GM21360 (cell line): ENCODE data around the gene ATP6V1F.

Experiments used
- ATAC-seq: cut with Tn5 transposase; IDR thresholded peaks from one replicate; pipeline ENCODE4 v1.9.1; 2021; ENCODE audit warnings: mild to moderate bottlenecking, moderate library complexity; ENCODE audit not compliant: unreplicated experiment

The ATP6V1F gene

DNA sequence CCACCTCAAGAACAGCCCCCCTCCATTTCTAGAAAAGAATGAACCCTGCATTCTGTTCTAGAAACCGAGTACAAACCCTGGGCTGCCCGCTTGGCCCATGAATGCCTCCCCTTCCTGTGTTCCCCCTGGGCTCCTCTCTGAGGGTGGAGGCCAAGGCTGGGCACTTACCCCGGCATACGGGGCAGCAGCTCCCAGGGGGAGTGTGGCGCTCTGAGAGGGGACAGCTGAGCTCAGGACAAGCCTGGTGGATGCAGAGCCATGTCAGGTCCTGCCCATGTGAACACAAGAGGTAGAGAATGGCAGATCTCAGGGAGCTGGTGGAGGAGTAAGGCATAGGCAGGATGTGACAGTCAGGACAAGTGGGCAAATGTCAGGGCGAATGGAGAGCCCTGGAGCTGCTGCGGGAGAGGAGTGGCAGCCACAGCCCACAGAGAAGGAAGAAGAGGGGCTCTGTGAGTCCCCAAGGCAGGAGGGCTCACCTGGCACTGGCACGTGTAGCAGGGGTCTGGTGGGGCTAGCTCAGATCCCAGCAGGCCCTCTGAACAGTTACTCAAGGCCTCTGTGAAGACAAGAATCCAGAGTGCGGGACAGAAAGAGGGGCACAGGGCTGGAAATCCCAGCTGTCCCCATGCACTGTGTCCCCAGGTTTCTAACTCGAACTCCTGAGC, 18.9 kb downstream of the ATP6V1F start:
- ATAC-seq = no peak

DNA sequence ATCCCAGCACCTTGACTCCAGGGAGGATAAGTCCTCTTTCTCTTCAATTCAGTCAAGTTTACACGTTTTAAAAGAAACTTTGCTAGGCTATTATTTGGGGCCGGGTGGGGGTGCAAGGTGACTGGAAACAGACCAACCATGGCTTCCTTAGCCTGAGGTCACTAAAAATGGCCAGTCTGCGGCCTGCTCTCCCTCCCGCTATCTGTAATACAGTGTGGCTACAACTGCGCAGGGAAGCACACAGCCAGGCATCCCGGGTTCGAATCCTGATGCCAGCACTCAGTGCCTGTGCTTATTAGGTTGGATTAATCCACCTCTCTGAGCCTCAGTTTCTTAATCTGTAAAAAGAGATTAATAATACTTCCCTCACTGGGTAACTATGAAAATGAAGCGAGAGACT, 19.5 kb downstream of the ATP6V1F start:
- ATAC-seq = no peak

DNA sequence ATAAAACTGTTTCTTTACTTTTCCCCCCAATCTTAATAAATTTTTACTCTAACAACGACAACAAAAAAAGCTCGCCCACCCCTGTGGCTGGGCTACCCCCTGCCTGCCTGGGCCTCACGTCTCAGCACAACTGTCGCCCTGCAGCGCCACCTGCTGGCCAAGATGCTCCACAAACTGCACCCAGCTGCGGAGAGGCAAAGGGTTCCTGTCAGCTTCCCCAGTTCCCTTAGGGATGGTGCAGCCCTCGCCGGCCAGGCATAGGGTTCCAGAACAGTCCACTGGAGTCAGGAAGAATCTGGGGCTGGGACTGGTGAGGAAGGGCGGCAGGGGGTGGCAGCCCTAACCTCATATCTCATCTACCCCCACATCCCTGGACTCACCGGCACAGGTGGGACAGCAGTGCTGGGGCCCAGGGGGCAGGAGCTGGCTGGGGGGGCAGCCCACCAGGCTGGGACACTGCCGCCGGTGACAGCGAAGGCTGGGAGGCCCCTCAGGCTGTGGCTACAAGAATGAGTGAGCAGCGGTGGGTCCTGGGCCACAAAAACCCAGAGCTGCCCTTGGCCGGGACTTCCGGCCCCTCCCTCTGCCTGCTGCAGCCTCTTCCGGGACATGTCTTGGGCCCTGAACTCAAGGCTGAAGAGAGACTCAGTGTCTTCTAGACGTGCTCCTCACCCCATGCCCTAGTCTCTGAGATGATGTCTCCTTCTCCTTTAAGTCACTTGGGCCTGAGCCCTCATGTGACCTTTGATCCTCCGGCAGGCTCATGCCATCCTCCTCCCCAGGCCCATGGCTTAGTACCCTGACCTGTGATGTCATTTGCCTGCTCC, 21.2 kb downstream of the ATP6V1F start:
- ATAC-seq = peak; percentile 51

DNA sequence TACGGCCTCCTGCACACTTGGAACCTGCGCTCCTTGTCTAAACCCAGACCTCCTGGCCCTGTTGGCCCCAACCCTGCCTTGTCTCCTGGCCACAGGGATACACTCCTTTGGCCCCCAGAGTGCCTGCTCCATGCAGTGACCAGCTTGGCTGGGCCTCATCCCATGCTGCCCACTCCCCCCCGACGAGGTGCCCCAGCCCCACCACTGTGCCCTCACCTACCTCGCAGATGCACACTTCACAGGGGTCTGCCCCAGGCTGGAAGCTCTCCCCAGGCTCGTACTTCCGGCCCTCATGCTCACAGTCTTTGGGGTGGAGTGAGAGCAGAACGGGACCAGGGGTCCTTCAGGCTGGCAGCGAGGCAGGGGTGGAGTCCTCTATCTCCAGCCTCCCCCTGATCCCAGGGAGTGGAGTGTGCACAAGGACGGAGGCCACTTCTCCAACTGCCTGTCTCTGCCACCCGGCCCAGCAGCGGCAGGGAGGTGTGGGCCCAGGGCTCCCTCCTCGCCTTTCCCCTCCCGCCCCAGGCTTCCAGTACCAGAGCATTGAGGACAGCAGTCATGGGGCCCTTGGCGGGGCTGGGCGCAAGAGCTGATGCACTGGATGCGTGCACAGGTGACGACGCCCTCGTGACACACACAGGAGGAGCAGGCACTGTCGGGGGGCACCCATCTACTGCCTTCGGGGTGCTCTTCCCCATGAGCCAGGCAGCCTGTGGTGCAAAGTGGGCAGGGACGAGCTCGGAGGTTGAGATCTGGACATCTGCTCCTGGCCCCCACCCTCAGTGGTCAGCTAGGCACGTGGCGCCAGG, 22.1 kb downstream of the ATP6V1F start:
- ATAC-seq = no peak

DNA sequence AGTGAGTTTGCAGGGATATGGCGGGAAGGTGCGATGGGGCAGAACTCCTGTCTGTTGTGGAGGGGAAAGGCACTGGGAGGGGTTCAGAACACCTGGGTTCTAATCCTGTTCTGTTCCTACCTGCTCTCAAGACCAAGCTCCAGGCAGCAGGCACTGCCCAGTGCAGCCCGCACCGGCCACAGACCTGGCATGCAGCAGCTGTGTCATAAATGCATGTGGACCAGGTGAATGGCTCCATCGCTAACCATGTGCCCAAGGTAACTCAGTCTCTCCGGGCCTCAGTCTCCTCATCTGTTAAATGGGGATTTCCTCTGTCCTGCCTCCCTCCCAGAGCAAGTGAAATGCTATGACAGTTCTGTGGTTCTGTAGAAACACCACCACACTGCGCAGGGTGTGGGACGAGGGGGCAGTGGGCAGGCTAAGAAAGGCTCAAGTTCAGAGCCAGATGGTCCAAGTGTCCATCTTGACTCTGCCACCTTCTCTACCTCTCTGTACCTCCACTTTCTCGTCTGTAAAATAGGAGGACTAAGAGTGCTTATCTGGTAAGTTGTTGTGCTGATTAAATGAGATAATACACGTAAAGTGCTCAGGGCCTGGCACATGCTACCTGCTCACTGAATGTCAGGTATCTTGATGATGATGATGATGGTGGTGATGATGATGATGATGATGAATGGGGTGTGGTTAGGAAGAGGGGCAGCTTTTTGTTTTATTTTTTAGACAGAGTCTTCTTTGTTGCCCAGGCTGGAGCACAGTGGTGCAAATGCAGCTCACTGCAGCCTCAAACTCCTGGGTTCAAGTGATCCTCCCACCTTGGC, 22.9 kb downstream of the ATP6V1F start:
- no peak for ATAC-seq

DNA sequence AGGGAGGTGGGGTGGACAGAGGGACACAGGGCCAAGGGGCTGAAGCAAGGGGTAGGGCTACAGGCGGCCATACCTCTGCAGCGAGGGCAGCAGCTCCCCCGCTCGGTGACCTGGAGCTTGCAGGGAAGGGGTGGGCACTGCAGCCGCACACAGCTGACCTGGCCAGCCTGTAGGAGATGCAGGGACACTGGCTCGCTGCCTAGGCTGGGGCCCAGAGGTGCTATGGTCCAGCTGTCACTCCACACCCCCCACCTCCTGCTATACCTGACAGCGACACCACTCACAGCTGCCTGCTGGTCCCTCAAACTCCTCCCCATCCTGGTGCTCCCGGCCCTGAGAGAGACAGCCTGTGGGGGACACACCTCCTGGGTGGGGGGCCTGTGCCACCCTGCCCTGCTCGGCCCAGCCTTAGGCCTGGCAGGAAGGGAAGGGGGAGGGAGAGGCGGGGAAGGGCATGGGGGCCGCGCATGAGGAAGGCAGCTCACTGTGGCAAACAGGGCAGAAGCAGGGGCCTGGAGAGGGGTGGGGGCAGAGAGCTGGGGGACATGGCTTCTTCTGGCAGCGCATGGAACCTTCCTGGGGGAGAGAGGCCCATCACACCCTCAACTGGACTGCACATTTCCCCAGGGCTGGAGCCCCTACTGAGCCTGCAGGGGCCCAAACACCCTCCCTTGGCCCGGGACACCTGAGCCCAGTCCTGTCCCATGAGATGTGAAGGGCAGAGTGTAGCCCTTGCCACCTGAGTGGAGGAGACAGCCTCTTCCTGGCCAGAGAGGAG, 23.9 kb downstream of the ATP6V1F start:
- ATAC-seq = no peak

DNA sequence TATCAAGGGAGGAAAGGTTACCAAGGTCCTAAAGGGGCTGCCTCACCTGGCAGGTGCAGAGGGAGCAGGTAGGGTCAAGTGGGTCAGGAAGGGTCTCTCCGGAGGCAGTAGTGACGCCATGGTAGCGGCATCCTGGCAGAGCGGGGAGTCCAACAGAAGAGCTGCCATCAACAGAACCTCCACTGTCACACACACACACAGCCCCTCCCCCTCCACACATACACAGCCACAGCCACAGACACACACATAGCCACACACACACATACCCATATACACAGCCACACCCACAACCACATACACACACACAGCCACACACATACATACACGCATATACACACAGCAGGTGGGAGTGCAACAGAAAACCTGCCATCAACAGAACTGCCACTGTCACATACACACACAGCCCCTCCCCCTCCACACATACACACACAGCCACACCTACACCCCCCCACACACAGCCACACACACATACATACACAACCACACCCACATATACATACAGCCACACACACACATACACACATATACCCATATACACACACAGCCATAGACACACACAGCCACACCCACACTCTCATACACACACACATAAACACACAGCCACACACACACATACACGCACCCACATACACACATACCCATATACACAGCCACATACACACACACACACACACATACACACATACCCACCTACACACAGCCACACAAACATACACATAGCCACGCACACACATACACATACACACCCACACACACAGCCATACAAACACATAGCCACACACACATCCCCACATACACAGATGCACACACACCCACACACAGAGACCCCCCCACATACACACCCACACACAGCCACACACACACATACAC, 24.7 kb downstream of the ATP6V1F start:
- ATAC-seq = no peak

DNA sequence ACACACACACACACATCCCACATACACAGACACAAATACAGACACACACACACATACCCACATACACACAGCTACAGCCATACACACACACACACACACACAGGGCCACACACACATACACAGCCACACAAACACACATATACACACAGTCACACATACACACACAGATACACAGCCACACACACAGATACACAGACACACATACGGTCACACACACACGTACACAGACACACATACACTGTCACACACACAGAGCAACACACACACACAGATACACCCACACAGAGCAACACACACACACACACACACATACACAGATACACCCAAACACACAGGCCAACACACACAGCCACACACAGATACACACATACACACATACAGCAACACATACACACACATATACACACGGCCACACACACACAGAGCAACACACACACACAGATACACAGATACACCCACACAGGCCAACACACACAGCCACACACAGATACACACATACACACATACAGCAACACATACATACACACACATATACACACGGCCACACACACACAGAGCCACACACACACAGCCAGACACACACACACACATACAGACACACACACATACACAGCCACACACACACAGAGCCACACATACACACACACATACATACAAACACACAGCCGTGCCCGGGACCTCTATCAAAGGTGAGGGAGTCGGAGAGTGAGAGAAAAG, 25.5 kb downstream of the ATP6V1F start:
- no peak for ATAC-seq

DNA sequence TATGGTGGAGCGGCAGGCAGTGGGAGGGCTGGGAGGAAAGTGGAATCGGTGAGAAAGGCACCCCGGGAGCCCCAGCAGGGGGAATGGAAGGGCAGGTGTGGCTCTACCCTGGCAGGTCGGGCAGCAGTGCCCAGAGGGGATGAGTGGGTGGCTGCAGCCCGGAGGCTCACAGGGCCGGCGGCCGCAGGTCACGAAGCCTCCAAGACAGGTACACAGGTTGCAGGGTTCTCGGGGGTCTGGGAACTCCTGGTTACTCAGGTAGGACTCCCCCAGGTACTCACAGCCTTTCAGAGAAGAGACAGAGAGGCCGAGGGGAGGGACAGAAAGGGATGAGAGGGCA, 26.1 kb downstream of the ATP6V1F start:
- no peak for ATAC-seq

DNA sequence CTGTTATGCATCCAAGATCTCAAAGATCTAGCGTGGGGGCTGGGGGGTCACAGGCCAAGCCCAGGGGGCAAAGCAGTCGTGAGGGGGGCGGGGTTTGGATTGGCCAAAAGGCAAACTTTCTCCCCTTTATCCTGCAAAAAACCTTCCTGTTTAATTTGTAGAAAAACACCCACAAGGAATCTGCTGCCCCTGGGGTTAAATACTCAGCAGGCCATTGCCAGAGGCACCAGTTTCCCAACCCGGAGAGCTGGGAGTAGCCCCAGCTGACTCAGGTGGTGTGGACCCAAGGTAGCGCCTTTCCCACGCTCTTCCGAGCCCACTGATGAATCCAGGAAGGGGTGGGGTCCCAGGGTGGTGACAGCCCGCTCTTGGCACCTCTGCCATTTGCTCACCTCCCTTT, 26.5 kb downstream of the ATP6V1F start:
- no peak for ATAC-seq

DNA sequence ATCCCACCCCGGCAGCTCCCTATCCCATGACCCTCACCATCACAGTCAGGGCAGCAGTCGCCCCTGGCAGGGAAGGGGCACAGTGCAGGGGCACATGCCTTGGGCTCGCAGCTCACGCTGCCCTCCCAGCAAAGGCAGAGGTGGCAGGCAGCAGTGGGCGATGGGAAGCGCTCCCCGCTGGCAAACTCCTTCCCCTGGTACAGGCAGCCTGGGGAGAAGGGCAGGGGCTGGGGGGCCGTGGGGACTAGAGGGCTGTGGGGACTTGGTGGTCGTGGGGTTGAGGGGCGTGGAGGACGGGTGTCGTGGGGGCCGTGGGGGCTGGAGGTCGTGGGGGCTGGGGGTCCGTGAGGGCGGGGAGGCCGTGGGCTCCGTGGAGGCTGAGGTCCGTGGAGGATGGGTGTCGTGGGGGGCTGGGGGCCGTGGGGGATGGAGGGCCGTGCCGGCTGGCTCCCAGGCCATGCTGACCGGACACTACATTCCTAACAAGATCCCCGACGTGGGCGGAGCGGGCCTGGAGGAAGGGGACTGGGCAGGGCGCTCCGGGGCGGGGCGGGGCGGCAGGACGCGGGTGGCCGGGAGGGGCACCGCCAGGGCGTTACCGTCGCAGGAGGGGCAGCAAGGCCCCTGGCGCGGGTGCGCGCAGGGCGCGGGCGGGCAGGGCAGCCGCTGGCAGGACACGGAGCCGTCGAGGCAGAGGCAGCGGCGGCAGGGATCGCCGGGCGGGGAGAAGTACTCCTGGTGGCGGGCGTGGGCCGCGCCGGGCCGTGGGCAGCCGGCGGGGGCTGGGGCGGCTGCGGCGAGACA, 27.9 kb downstream of the ATP6V1F start:
- no peak for ATAC-seq

DNA sequence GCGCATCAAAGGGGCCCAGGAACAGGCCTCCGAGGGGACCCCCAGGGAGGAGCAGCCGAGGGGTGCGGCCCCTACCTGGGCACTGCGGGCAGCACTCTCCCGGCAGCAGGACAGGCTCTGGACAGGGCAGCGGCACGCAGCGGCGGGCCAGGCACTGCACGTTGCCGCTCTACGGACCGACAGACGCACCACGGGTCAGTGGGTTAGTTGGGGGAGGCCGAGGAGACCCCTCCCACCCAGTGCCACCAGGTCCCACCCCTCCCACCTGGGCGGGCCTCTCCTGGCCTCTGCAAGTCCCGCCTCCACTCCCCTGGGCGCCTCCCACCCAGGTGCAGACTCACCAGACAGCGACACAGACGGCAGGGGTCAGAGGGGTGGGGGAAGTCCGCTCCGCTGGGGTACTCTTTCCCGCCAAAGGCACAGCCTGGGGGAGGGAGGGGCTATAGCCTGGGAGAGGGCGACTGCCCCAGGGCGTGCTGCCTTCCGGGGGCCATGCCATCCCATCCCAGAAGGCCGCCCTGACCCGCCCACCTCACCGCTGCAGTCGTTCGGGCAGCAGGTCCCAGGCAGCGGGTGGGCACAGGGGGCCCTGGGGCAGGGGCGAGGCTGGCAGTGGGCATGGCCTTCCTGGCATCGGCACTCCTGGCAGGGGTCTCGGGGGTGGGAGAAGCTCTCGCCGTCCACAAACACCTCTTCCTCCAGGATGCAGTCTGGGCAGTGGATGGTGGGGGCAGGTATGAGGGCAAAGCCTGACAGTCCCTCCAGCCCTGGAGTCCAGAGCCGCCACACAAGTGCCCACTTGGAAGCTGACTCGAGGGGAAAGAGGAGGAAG, 28.7 kb downstream of the ATP6V1F start:
- no peak for ATAC-seq

DNA sequence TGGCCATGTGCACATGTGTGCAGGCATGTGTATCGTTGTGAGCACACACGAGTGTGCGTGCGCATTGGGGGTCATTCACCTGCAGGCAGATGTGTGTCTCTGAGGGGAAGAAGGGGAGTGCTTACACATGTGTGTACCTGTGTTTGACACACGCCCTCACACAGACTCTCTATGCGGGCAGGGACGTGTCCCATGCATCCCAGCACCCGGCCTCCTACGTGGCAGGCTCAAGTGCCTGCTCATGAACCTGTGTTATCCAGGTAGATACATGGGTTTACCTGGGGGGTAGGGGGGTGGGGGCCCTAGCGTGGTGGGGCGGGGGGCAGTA, 29.2 kb downstream of the ATP6V1F start:
- no peak for ATAC-seq

DNA sequence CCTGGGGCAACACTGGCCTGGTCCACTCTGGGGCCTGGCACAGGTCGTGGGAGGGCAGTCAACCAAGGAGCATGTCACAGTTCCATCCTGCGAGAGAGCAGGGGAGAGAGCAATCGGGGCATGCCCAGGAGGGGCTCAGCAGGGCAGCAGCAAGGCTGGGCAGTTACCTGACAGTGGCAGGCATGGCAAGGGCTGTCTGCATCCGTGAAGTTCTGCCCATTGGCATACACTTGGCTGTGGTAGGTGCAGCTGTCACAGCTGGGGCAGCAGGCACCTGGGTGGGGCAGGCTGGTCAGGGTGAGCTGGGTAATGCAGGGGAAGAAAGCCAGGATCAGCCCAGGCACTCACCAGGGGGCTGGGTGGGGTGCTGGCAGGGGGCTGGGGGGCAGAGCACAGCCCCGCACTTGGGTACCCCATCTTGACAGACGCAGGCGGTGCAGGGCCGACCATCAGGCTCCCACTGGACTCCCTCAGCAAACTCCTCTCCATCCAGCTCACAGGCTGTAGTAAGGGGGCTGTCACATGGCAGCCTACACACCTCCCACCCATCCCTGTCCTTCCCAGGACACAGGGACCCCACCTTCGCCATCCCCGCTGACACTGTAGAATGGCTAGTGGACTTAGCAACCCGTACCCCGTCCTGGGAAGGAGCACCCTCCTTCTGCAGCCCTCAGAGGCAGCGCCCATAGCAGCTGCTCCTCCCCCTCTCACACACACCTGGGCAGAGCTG, 30.0 kb downstream of the ATP6V1F start:
- no peak for ATAC-seq

DNA sequence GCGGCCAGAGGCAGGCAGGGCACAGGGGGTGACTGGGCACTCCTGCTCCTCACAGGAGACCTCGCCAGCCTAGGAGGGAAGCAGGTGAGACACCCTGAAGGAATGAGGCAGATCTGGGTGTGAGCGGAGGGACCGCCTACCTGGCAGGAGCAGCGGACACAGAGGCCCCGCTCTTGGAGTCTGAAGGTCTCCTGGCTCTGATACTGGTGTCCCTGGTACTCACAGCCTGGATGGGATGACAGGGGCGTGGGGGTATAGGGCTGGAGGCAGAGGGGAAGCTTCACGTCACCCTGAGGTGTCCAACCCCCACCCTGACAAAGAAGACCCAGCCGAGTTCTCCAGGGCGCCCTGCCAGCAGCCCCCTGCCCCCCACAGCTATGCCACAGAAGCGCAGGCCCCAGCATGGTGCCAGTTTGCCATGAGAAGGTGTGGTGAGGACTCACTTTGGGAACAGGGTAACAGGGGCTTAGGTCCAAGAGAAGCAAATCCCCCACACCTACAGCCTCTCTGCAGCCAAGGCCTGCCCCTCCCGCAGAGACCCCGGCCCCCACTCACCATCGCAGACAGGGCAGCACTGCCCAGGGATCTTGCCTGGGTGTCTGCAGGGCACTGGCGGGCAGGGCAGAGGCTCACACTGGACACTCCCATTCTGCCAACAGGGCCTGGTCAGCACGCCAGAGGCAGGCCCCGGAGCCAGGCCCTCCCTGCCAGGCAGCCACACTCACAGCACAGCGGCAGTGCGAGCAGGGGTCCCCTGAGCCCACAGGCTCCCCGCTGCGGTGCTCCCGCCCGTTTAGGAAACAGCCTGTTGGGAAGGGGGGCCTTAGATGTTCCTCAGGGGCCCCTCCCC, 30.8 kb downstream of the ATP6V1F start:
- no peak for ATAC-seq

DNA sequence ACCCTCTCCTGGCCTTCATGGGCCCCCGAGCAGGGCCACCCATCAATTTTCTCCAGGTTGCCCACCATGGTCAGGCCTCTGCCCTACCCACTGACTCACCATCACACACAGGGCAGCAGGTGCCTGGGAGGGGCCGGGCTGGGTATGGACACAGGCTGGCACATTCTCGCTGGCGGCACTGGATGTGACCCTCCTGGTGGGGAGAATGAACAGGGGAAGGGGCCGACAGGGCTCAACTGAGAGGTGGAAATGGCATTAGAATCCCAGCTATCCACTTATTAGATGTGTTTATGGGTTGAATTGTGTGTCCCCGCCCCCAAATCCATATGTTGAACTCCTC, 31.4 kb downstream of the ATP6V1F start:
- ATAC-seq = no peak
